Spleen (tissue), 11 donors: ENCODE data around the gene SMOC1. TPM values are rescaled to one million over a fixed set of nuclear protein-coding genes. Genes with fewer than 3 reads are reported as not detected.

Experiments used
- DNase-seq: peaks from one replicate; pipeline ENCODE4 v3.0.0-alpha.2; 2020
- H3K27ac ChIP-seq, 8 donors: fragments of 200-600 bp; sonication (generic) in 7 of 8; 1 replicate in 4 of 8; 2 replicates in 4 of 8; pipeline versions ENCODE4 v1.5.0 to v1.8.0; 2016 to 2021; ENCODE audit warnings: inconsistent platforms in 4 of 8, mild to moderate bottlenecking in 4 of 8, moderate library complexity in 1 of 8
- H3K27me3 ChIP-seq, 7 donors: fragments of 200-600 bp; sonication (generic) in 6 of 7; replicated peaks in 1 of 7; 1 replicate in 4 of 7; 2 replicates in 3 of 7; pipeline versions ENCODE4 v1.5.0 to v1.8.0; 2016 to 2021; ENCODE audit warnings: inconsistent platforms in 3 of 7, mild to moderate bottlenecking in 1 of 7
- H3K36me3 ChIP-seq, 6 donors: fragments of 200-600 bp; sonication (generic) in 5 of 6; 1 replicate in 4 of 6; 2 replicates in 2 of 6; pipeline versions ENCODE4 v1.5.0 to v1.8.0; 2016 to 2021; ENCODE audit warnings: inconsistent platforms in 2 of 6
- H3K4me1 ChIP-seq, 6 donors: fragments of 200-600 bp; sonication (generic) in 5 of 6; 1 replicate in 3 of 6; 2 replicates in 3 of 6; pipeline versions ENCODE4 v1.5.0 to v1.8.0; 2016 to 2021; ENCODE audit warnings: inconsistent platforms in 3 of 6
- H3K4me3 ChIP-seq, 8 donors: fragments of 200-600 bp; sonication (generic) in 7 of 8; 1 replicate in 4 of 8; 2 replicates in 4 of 8; pipeline versions ENCODE4 v1.5.0 to v1.8.0; 2016 to 2021; ENCODE audit warnings: inconsistent platforms in 4 of 8, mild to moderate bottlenecking in 4 of 8, moderate library complexity in 2 of 8
- H3K9me3 ChIP-seq, 8 donors: fragments of 200-600 bp; sonication (generic) in 7 of 8; 1 replicate in 4 of 8; 2 replicates in 4 of 8; pipeline versions ENCODE4 v1.5.0 to v1.8.0; 2016 to 2021; ENCODE audit warnings: inconsistent platforms in 4 of 8
- POLR2A ChIP-seq, 3 donors: fragments of 450-650 bp; IDR thresholded peaks; one replicate each; pipeline ENCODE4 v1.5.1; 2017; ENCODE audit warnings: antibody characterized with exemption in 3 of 3, mild to moderate bottlenecking in 1 of 3
- POLR2AphosphoS5 ChIP-seq, 3 donors: sonication (generic); formaldehyde crosslinking; IDR thresholded peaks; one replicate each; pipeline ENCODE4 v1.5.1; 2017; ENCODE audit warnings: antibody characterized with exemption in 3 of 3
- WGBS, 5 donors: extraction: QIAGEN DNeasy Blood & Tissue Kit in 3 of 5; methylation state at CpG; one replicate each; pipeline versions ENCODE4 v1.1.5 to v1.1.7; 2013 to 2018; 5-methylcytosine and 5-hydroxymethylcytosine counted together
- intact Hi-C: fragments of 100-400 bp; cut with DNase I; formaldehyde crosslinking; loops from one replicate; pipeline ENCODE4 v1.15.0; 2023; ENCODE audit warnings: low total_unique reads
- polyA plus RNA-seq, 3 donors: library from polyadenylated mRNA; stranded (reverse); fragments of 200-250 nt; gene quantifications; one replicate each; pipeline ENCODE4 v1.2.1, GENCODE V29; 2013
- total RNA-seq, 7 donors: library from RNA; depleted of rRNA in 3 of 7; stranded (reverse); fragments of >200 nt in 3 of 7; fragmentation: NEBNext Ultra II Directional in 4 of 7; extraction: Animal tissue kit (Norgen Biotek cat#: 25700) in 4 of 7; gene quantifications; one replicate each; pipeline versions ENCODE4 v1.1.0 to v1.2.1, GENCODE V29; 2016 to 2021
- TF ChIP-seq, protein P1 (sequence below), 11 experiments: fragments of 200-600 bp in 7 of 11; fragments of 450-650 bp in 4 of 11; sonication (generic) in 4 of 11; IDR thresholded peaks in 8 of 11; conservative IDR thresholded peaks in 3 of 11; 1 replicate in 7 of 11; 2 replicates in 4 of 11; pipeline versions ENCODE4 v1.4.0 to v1.8.0; 2016 to 2021; ENCODE audit warnings: antibody characterized with exemption in 11 of 11, inconsistent platforms in 4 of 11, mild to moderate bottlenecking in 1 of 11
- donor health status: healthy with polysubstance abuse.
- donor health status: DM: no; HTN: no; CAD: no; lungs with moderate emphysema.
- donor health status: DM: no; HTN: no; CAD: no.
- donor health status: Bipolar disorder and iron deficiency.
- donor health status: healthy.
- donor health status: DM: no; HTN: no; CAD: no.
- donor health status: DM: yes; HTN: yes; CAD: no.

The SMOC1 gene
- total and polyA plus RNA-seq, 10 donors: 6.1 to 108 (median 29.6) TPM

DNA sequence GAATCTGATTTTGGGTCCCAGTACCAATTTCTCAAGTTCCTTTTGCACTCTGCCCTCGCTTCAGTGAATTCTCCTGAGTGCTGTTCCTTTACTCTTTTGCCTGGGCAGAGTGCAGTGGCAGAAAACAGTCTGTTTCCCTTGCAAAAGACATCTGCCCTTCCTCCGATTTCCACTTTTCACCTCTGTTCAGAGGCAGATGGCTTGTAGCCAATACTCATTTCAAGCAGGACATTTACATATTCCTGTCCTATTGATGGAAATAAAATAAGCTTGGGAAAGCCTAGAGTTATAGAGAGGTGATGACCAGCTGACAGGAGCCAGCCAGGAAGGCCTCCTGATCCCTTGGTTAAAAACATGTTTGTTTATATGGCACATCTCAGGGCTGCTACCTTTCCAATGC lies 198.5 kb downstream of the SMOC1 start:
- DNase-seq: no peak
- Histone ChIP-seq H3K27ac (no peak overlapping the region), H3K4me3 (no peak overlapping the region), H3K9me3 (no peaks in the 10 kb centered on the region), H3K36me3 (no peaks in the 10 kb centered on the region), H3K4me1 (no peaks in the 10 kb centered on the region), H3K27me3 (peaks cover 0 to 22% (median 0%) of the 10 kb centered on the region in 7 donors)
- TF ChIP-seq, protein P1, sequence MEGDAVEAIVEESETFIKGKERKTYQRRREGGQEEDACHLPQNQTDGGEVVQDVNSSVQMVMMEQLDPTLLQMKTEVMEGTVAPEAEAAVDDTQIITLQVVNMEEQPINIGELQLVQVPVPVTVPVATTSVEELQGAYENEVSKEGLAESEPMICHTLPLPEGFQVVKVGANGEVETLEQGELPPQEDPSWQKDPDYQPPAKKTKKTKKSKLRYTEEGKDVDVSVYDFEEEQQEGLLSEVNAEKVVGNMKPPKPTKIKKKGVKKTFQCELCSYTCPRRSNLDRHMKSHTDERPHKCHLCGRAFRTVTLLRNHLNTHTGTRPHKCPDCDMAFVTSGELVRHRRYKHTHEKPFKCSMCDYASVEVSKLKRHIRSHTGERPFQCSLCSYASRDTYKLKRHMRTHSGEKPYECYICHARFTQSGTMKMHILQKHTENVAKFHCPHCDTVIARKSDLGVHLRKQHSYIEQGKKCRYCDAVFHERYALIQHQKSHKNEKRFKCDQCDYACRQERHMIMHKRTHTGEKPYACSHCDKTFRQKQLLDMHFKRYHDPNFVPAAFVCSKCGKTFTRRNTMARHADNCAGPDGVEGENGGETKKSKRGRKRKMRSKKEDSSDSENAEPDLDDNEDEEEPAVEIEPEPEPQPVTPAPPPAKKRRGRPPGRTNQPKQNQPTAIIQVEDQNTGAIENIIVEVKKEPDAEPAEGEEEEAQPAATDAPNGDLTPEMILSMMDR (IDR thresholded peaks at IDR 0.05 in 8 of 11, conservative IDR thresholded peaks at IDR 0.05 in 3 of 11): no peak
- TF ChIP-seq POLR2A (IDR thresholded peaks at IDR 0.05) (no peak), POLR2AphosphoS5 (IDR thresholded peaks at IDR 0.05) (no peak)
- intact Hi-C loops: no loop called here
- 51 to 73% (median 60%) methylated on average over 2 of the region's 2 CpGs for WGBS, 5 donors

- H3K4me3 ChIP-seq: no peak overlapping the region
- DNase-seq: no peak
- H3K27ac ChIP-seq: no peak overlapping the region
- no peaks in the 10 kb centered on the region for H3K36me3 ChIP-seq
- no peaks in the 10 kb centered on the region for H3K9me3 ChIP-seq
- TF ChIP-seq POLR2A (IDR thresholded peaks at IDR 0.05): no peak
- TF ChIP-seq POLR2AphosphoS5 (IDR thresholded peaks at IDR 0.05): no peak
- TF ChIP-seq, protein P1 (IDR thresholded peaks at IDR 0.05 in 8 of 11, conservative IDR thresholded peaks at IDR 0.05 in 3 of 11): no peak
- peaks cover 0 to 28% (median 0%) of the 10 kb centered on the region in 7 donors for H3K27me3 ChIP-seq
- intact Hi-C loops: no loop called here
- H3K4me1 ChIP-seq: no peaks in the 10 kb centered on the region
These were observed 199.1 kb downstream of the SMOC1 start for GRCh38 chr14:70078329-70078728.

DNA sequence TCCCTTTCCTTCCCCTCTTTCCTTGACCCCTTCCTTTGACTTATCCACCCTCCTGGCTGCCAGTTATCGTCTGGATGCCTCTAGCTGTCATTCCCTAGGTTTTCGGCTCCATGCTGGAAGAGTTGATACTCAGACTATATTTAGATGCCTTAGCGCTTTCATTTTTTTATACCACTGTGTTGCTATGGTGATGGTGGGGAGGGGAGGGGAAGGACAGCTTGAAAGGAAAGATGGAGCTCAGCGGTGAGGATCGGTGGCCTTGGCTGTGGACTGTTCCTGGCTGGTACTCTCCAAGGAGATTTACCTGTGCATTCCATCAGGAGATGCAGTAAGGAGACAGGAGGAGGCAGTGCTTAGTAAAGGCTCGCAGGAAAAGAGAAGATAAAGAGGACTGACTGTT lies 200.9 kb downstream of the SMOC1 start:
- H3K4me3 ChIP-seq: no peak overlapping the region
- no peaks in the 10 kb centered on the region for H3K9me3 ChIP-seq
- TF ChIP-seq, protein P1 (IDR thresholded peaks at IDR 0.05 in 8 of 11, conservative IDR thresholded peaks at IDR 0.05 in 3 of 11): no peak
- TF ChIP-seq POLR2AphosphoS5 (IDR thresholded peaks at IDR 0.05) (no peak), POLR2A (IDR thresholded peaks at IDR 0.05) (no peak)
- H3K36me3 ChIP-seq: no peaks in the 10 kb centered on the region
- DNase-seq: no peak
- no peaks in the 10 kb centered on the region for H3K4me1 ChIP-seq
- H3K27me3 ChIP-seq: peaks cover 0 to 31% (median 0%) of the 10 kb centered on the region in 7 donors
- intact Hi-C loops: no loop called here
- H3K27ac ChIP-seq: no peak overlapping the region
- 83 to 88% (median 86%) methylated on average over 6 of the region's 6 CpGs for WGBS, 5 donors

Other genes with a start within 250 kb of the SMOC1 start
- 100 to 1,000 TPM; 416 to 612 (median 512) TPM for gene SRSF5, start 112.3 kb upstream of the SMOC1 start, total RNA-seq
- 100 to 1,000 TPM; 366 to 491 (median 381) TPM for gene SRSF5, start 112.3 kb upstream of the SMOC1 start, polyA plus RNA-seq
- not detected for gene SLC10A1, start 82.2 kb upstream of the SMOC1 start, total RNA-seq
- gene SLC10A1, start 82.2 kb upstream of the SMOC1 start, polyA plus RNA-seq: not detected